Body of pancreas (tissue), 4 donors: ENCODE results near the gene ERCC6L2.

Experiments used
- CTCF ChIP-seq, 7 experiments: fragments of 450-650 bp in 4 of 7; fragments of 200-600 bp in 3 of 7; sonication (generic) in 3 of 7; IDR thresholded peaks; one replicate each; pipeline ENCODE4 v1.5.1; 2016 to 2019; ENCODE audit warnings: antibody characterized with exemption in 7 of 7
- POLR2A ChIP-seq, 3 donors: fragments of 450-650 bp; IDR thresholded peaks; one replicate each; pipeline ENCODE4 v1.6.1; 2016; ENCODE audit warnings: antibody characterized with exemption in 3 of 3, mild to moderate bottlenecking in 2 of 3

GRCh38 chr9:96009690-96010472, 134.4 kb downstream of the ERCC6L2 start:
- TF ChIP-seq CTCF (IDR thresholded peaks at IDR 0.05) (no peak), POLR2A (IDR thresholded peaks at IDR 0.05) (no peak)
